H9 (cell line): ENCODE measurements around the gene NUP98. TPM values are rescaled to one million over a fixed set of nuclear protein-coding genes. Genes with fewer than 3 reads are reported as not detected.

Source experiments
- DNase-seq: peaks from one replicate; pipeline ENCODE4 v3.0.0-alpha.2; 2017
- H2AFZ ChIP-seq: one replicate; pipeline ENCODE4 v1.6.1; 2013; ENCODE audit warnings: mild to moderate bottlenecking, low read length, control low read depth, moderate library complexity
- H2AK5ac ChIP-seq: 2 replicates; pipeline ENCODE4 v1.6.1; 2013; ENCODE audit warnings: low read length, control low read depth, mixed read lengths; ENCODE audit not compliant: insufficient read length
- H2BK120ac ChIP-seq: one replicate; pipeline ENCODE4 v1.6.1; 2013; ENCODE audit warnings: low read depth, mild to moderate bottlenecking, low read length, control low read depth, inconsistent platforms; ENCODE audit not compliant: poor library complexity, severe bottlenecking
- H2BK12ac ChIP-seq: 2 replicates; pipeline ENCODE4 v1.6.1; 2013; ENCODE audit warnings: low read length, control low read depth, mixed read lengths, low read depth; ENCODE audit not compliant: insufficient read length
- H2BK15ac ChIP-seq: 2 replicates; pipeline ENCODE4 v1.6.1; 2013; ENCODE audit warnings: low read depth, low read length, control low read depth
- H2BK20ac ChIP-seq: one replicate; pipeline ENCODE4 v1.6.1; 2013; ENCODE audit warnings: low read depth, mild to moderate bottlenecking, low read length, control low read depth, inconsistent platforms; ENCODE audit not compliant: poor library complexity, severe bottlenecking
- H2BK5ac ChIP-seq: 2 replicates; pipeline ENCODE4 v1.6.1; 2013; ENCODE audit warnings: low read length, control low read depth, mixed read lengths; ENCODE audit not compliant: insufficient read length
- H3K14ac ChIP-seq: 2 replicates; pipeline ENCODE4 v1.6.1; 2013; ENCODE audit warnings: low read length, control low read depth; ENCODE audit not compliant: insufficient read depth
- H3K18ac ChIP-seq: 2 replicates; pipeline ENCODE4 v1.6.1; 2013; ENCODE audit warnings: low read depth, mild to moderate bottlenecking, mixed read lengths, low read length, control low read depth; ENCODE audit not compliant: insufficient read length
- H3K23ac ChIP-seq: 2 replicates; pipeline ENCODE4 v1.6.1; 2013; ENCODE audit warnings: low read length, control low read depth, mixed read lengths, low read depth; ENCODE audit not compliant: insufficient read length
- H3K23me2 ChIP-seq: 2 replicates; pipeline ENCODE4 v1.6.1; 2013; ENCODE audit warnings: low read depth, mild to moderate bottlenecking, mixed read lengths, low read length, control low read depth; ENCODE audit not compliant: insufficient read length, poor library complexity, severe bottlenecking
- H3K27ac ChIP-seq: 2 replicates; pipeline ENCODE4 v1.5.1; 2013; ENCODE audit warnings: low read length, control low read depth, mixed read lengths, low read depth; ENCODE audit not compliant: insufficient read length
- H3K27me3 ChIP-seq: 2 replicates; pipeline ENCODE4 v1.6.1; 2013; ENCODE audit warnings: low read length, control low read depth, inconsistent platforms; ENCODE audit not compliant: insufficient read depth
- H3K4ac ChIP-seq: 2 replicates; pipeline ENCODE4 v1.6.1; 2013; ENCODE audit warnings: low read depth, mild to moderate bottlenecking, control low read depth, inconsistent platforms, low read length, moderate library complexity
- H3K4me1 ChIP-seq: 2 replicates; pipeline ENCODE4 v1.6.1; 2013; ENCODE audit warnings: low read length, control low read depth, inconsistent platforms; ENCODE audit not compliant: insufficient read depth
- H3K4me2 ChIP-seq: 2 replicates; pipeline ENCODE4 v1.6.1; 2013; ENCODE audit warnings: low read length, control low read depth, mixed read lengths; ENCODE audit not compliant: insufficient read length, insufficient read depth
- H3K56ac ChIP-seq: 2 replicates; pipeline ENCODE4 v1.6.1; 2013; ENCODE audit warnings: low read depth, mild to moderate bottlenecking, mixed read lengths, low read length, control low read depth; ENCODE audit not compliant: insufficient read length
- H3K79me1 ChIP-seq: 2 replicates; pipeline ENCODE4 v1.6.1; 2013; ENCODE audit warnings: low read depth, mild to moderate bottlenecking, moderate library complexity, low read length, control low read depth, inconsistent platforms; ENCODE audit not compliant: insufficient read depth, poor library complexity, severe bottlenecking
- H3K79me2 ChIP-seq: 2 replicates; pipeline ENCODE4 v1.6.1; 2013; ENCODE audit warnings: low read length, control low read depth, inconsistent platforms; ENCODE audit not compliant: insufficient read depth
- H3K9ac ChIP-seq: 2 replicates; pipeline ENCODE4 v1.6.1; 2013; ENCODE audit warnings: low read length, control low read depth, mixed read lengths; ENCODE audit not compliant: insufficient read length; ENCODE audit errors: extremely low read depth
- H3K9me3 ChIP-seq: one replicate; pipeline ENCODE4 v1.6.1; 2013; ENCODE audit warnings: low read depth, low read length, inconsistent platforms; ENCODE audit not compliant: control insufficient read depth
- H3T11ph ChIP-seq: one replicate; pipeline ENCODE4 v1.6.1; 2013; ENCODE audit warnings: mild to moderate bottlenecking, low read length, control low read depth, inconsistent platforms
- H4K20me1 ChIP-seq: one replicate; pipeline ENCODE4 v1.6.1; 2013; ENCODE audit not compliant: control insufficient read depth, insufficient read length, insufficient read depth
- H4K5ac ChIP-seq: 2 replicates; pipeline ENCODE4 v1.6.1; 2013; ENCODE audit warnings: low read depth, mild to moderate bottlenecking, mixed read lengths, low read length, control low read depth; ENCODE audit not compliant: insufficient read length
- H4K8ac ChIP-seq: replicated peaks from 2 replicates; pipeline ENCODE4 v1.6.1; 2013; ENCODE audit warnings: low read length, control low read depth, mixed read lengths, low read depth; ENCODE audit not compliant: insufficient read length
- H4K91ac ChIP-seq: 2 replicates; pipeline ENCODE4 v1.6.1; 2013; ENCODE audit warnings: low read depth, mild to moderate bottlenecking, moderate library complexity, mixed read lengths, low read length, control low read depth; ENCODE audit not compliant: insufficient read length
- H3K27ac Mint-ChIP-seq, 3 experiments: 2 replicates in 2 of 3; 3 replicates in 1 of 3; pipeline ENCODE4 v1.8.0; 2020 to 2021; ENCODE audit warnings: mixed read lengths in 3 of 3, mild to moderate bottlenecking in 1 of 3, moderate library complexity in 1 of 3
- H3K27me3 Mint-ChIP-seq: 2 replicates; pipeline ENCODE4 v1.8.0; 2021; ENCODE audit warnings: low read depth, mild to moderate bottlenecking, moderate library complexity, mixed read lengths
- H3K36me3 Mint-ChIP-seq, 3 experiments: 2 replicates in 2 of 3; 3 replicates in 1 of 3; pipeline ENCODE4 v1.8.0; 2020 to 2021; ENCODE audit warnings: low read depth in 3 of 3, mixed read lengths in 3 of 3; ENCODE audit not compliant: insufficient read depth in 1 of 3
- H3K4me1 Mint-ChIP-seq, 2 experiments: 2 replicates each; pipeline ENCODE4 v1.8.0; 2020; ENCODE audit warnings: mixed read lengths in 2 of 2
- H3K4me3 Mint-ChIP-seq, 2 experiments: 2 replicates in 1 of 2; 3 replicates in 1 of 2; pipeline ENCODE4 v1.8.0; 2020 to 2021; ENCODE audit warnings: mild to moderate bottlenecking in 2 of 2, mixed read lengths in 2 of 2, moderate library complexity in 1 of 2
- H3K9me3 Mint-ChIP-seq, 2 experiments: 2 replicates in 1 of 2; 3 replicates in 1 of 2; pipeline ENCODE4 v1.8.0; 2020; ENCODE audit warnings: mild to moderate bottlenecking in 2 of 2, mixed read lengths in 2 of 2, moderate library complexity in 1 of 2
- CTCF ChIP-seq: fragments of 200-600 bp; sonication (generic); conservative IDR thresholded peaks from 3 replicates; pipeline ENCODE4 v1.8.0; 2021; ENCODE audit warnings: antibody characterized with exemption, mild to moderate bottlenecking
- WGBS: extraction: QIAGEN DNeasy Blood & Tissue Kit; methylation state at CpG from one replicate; pipeline ENCODE4 v1.1.7; 2013; ENCODE audit warnings: missing lambda C conversion rate, low lambda C conversion rate, mixed read lengths; ENCODE audit not compliant: insufficient read length; ENCODE audit errors: extremely low coverage; 5-methylcytosine and 5-hydroxymethylcytosine counted together
- total RNA-seq: library from RNA; stranded (reverse); gene quantifications from 2 replicates; pipeline ENCODE4 v1.2.1, GENCODE V29; 2021

The NUP98 gene
- total RNA-seq, 1 experiment from 2014 or later: 105 TPM

DNA sequence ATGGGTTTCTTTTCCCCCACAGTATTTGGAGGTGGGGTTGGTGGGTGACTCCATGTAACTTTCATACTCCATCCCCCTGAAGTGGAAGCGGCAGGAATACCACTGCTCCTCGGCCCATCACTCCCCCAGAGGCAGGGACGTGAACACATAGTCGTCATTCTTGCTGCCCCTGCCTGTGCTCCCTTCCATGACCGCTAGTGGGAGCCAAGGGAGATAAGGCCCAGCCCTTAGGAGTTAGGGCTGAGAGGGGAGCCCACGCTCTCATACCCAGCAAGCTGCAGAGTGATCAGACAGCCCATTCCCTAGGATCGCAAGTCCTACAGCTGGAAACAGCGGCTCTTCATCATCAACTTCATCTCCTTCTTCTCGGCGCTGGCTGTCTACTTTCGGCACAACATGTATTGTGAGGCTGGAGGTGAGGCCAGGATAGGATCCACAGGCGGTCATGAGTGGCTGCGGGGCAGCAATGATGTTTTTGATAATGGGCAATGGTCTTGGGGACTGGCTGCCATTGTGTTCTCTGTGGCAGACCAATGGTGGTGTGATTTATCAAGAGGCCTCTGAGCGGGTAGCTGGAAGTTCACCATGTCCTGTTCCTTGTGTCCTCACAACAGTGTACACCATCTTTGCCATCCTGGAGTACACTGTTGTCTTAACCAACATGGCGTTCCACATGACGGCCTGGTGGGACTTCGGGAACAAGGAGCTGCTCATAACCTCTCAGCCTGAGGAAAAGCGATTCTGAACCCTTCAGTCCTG lies 27.5 kb upstream of the NUP98 start:
- H2AFZ ChIP-seq: no peak overlapping the region
- H3K27ac ChIP-seq: no peak overlapping the region
- H2BK15ac ChIP-seq: no peak overlapping the region; the same call in 1 of the 2 replicates
- no peaks in the 10 kb centered on the region for H3K9me3 ChIP-seq
- peak overlapping the region in 2 of 3 experiments; percentile 27 to 48; a peak in 1 of 7 replicates for H3K27ac Mint-ChIP-seq
- H3K4ac ChIP-seq: no peak overlapping the region
- no peak overlapping the region for H3K56ac ChIP-seq
- no peak overlapping the region for H2BK120ac ChIP-seq
- no peak overlapping the region for H2AK5ac ChIP-seq
- no peak overlapping the region for H4K5ac ChIP-seq
- H3K14ac ChIP-seq: no peak overlapping the region
- H3K27me3 ChIP-seq: no peaks in the 10 kb centered on the region
- H3K23me2 ChIP-seq: no peaks in the 10 kb centered on the region
- H4K8ac ChIP-seq: no peak overlapping the region
- no peaks in the 10 kb centered on the region for H3K79me1 ChIP-seq
- no peaks in the 10 kb centered on the region for H3K9me3 Mint-ChIP-seq
- H2BK12ac ChIP-seq: no peak overlapping the region
- H2BK20ac ChIP-seq: no peak overlapping the region
- peak; percentile 92 for DNase-seq
- peaks cover 42% of the 10 kb centered on the region in 2 experiments for H3K4me1 Mint-ChIP-seq
- no peak overlapping the region for H3K9ac ChIP-seq
- no CpG with 5 or more reads among the region's 18 CpGs for WGBS
- H3K36me3 Mint-ChIP-seq: peaks cover 26 to 51% (median 43%) of the 10 kb centered on the region in 3 experiments
- no peak overlapping the region for H3K23ac ChIP-seq
- no peaks in the 10 kb centered on the region for H3K27me3 Mint-ChIP-seq
- H4K91ac ChIP-seq: no peak overlapping the region
- no peak overlapping the region for H2BK5ac ChIP-seq
- H3T11ph ChIP-seq: no peak overlapping the region
- no peak overlapping the region for H3K4me2 ChIP-seq
- TF ChIP-seq CTCF: peak; percentile 94
- no peaks in the 10 kb centered on the region for H3K79me2 ChIP-seq
- H3K4me1 ChIP-seq: peaks cover 13% of the 10 kb centered on the region; the same call in 1 of the 2 replicates
- H4K20me1 ChIP-seq: peaks cover 3% of the 10 kb centered on the region
- peak overlapping the region in 1 of 2 experiments; percentile 15; a peak in 1 of 5 replicates for H3K4me3 Mint-ChIP-seq
- no peak overlapping the region for H3K18ac ChIP-seq
